Osteoblast (primary cell): Measurements from ENCODE around the gene MMP19. TPM values are rescaled to one million over a fixed set of nuclear protein-coding genes. Genes with fewer than 3 reads are reported as not detected.

Experiments used
- DNase-seq: peaks from one replicate; pipeline ENCODE4 v3.0.0; 2011; ENCODE audit warnings: low spot score, mixed read lengths; ENCODE audit not compliant: insufficient read length; ENCODE audit errors: missing footprints
- H2AFZ ChIP-seq: 2 replicates; pipeline ENCODE4 v1.6.0; 2011; ENCODE audit warnings: mild to moderate bottlenecking, low read length
- H3K27ac ChIP-seq: 2 replicates; pipeline ENCODE4 v1.5.1; 2011; ENCODE audit warnings: mild to moderate bottlenecking, low read depth, low read length, moderate library complexity
- H3K27me3 ChIP-seq: 2 replicates; pipeline ENCODE4 v1.6.0; 2012; ENCODE audit warnings: mild to moderate bottlenecking, control low read depth, inconsistent platforms, low read length, moderate library complexity; ENCODE audit not compliant: insufficient read depth
- H3K36me3 ChIP-seq: 2 replicates; pipeline ENCODE4 v1.5.1; 2011; ENCODE audit warnings: mild to moderate bottlenecking, low read length, control low read depth, moderate library complexity; ENCODE audit not compliant: insufficient read depth
- H3K4me1 ChIP-seq: 2 replicates; pipeline ENCODE4 v1.5.1; 2011; ENCODE audit warnings: mild to moderate bottlenecking, low read length, control low read depth, moderate library complexity; ENCODE audit not compliant: insufficient read depth
- H3K4me2 ChIP-seq: 2 replicates; pipeline ENCODE4 v1.6.0; 2011; ENCODE audit warnings: mild to moderate bottlenecking, low read length; ENCODE audit not compliant: insufficient read depth
- H3K4me3 ChIP-seq: fragments of 200-600 bp; sonication (generic); 3 replicates; pipeline ENCODE4 v1.5.1; 2012; ENCODE audit warnings: mild to moderate bottlenecking, low read length, inconsistent platforms; ENCODE audit not compliant: insufficient read depth
- H3K79me2 ChIP-seq: 2 replicates; pipeline ENCODE4 v1.6.0; 2012; ENCODE audit warnings: mild to moderate bottlenecking, low read length, control low read depth, inconsistent platforms; ENCODE audit not compliant: insufficient read depth
- H3K9me3 ChIP-seq: 2 replicates; pipeline ENCODE4 v1.5.1; 2011; ENCODE audit warnings: low read depth, low read length, control low read depth
- H4K20me1 ChIP-seq: 2 replicates; pipeline ENCODE4 v1.6.0; 2012; ENCODE audit warnings: mild to moderate bottlenecking, low read length, control low read depth; ENCODE audit not compliant: insufficient read depth
- CTCF ChIP-seq: IDR thresholded peaks from 2 replicates; pipeline ENCODE4 v1.5.1; 2011; ENCODE audit warnings: mild to moderate bottlenecking, low read depth, low read length, moderate library complexity; ENCODE audit errors: extremely low read depth
- total RNA-seq: library from RNA; depleted of rRNA; stranded (reverse); fragments of >200 nt; gene quantifications from 2 replicates; pipeline ENCODE4 v1.2.3, GENCODE V29; 2012

MMP19 gene
- total RNA-seq, 1 donor, result 13.0 TPM

GRCh38 chr12:55788546-55788945 is 54.2 kb downstream of the MMP19 start:
- Histone ChIP-seq H3K4me2 (no peak overlapping the region), H4K20me1 (peaks cover 3% of the 10 kb centered on the region), H3K27ac (no peak overlapping the region), H3K36me3 (peaks cover 69% of the 10 kb centered on the region), H3K9me3 (no peaks in the 10 kb centered on the region), H3K4me1 (no peaks in the 10 kb centered on the region), H3K27me3 (no peaks in the 10 kb centered on the region), H3K4me3 (no peak overlapping the region), H2AFZ (no peak overlapping the region), H3K79me2 (peaks cover 8% of the 10 kb centered on the region)
- no peak for DNase-seq
- TF ChIP-seq CTCF, result no peak

Other genes with a start within 250 kb of the MMP19 start
- gene OR10P1, start 206.0 kb downstream of the MMP19 start, total RNA-seq, result not detected in 2 replicates
- gene ITGA7, start 135.0 kb downstream of the MMP19 start, total RNA-seq, result 22.4 and 24.8 TPM in 2 replicates
- 46.0 and 59.4 TPM in 2 replicates for gene BLOC1S1, start 126.9 kb downstream of the MMP19 start, total RNA-seq
- gene RDH5, start 122.5 kb downstream of the MMP19 start, total RNA-seq, result 27.7 and 32.2 TPM in 2 replicates
- gene CD63, start 113.9 kb downstream of the MMP19 start, total RNA-seq, result 3,072 and 3,128 TPM in 2 replicates
- gene GDF11, start 99.8 kb downstream of the MMP19 start, total RNA-seq, result 4.1 and 4.3 TPM in 2 replicates
- 53.6 and 56.6 TPM in 2 replicates for gene SARNP, start 25.2 kb downstream of the MMP19 start, total RNA-seq
- 9.4 and 10.1 TPM in 2 replicates for gene ORMDL2, start 24.9 kb downstream of the MMP19 start, total RNA-seq
- gene DNAJC14, start 13.3 kb downstream of the MMP19 start, total RNA-seq, result 40.1 and 41.6 TPM in 2 replicates
- 25.0 and 31.5 TPM in 2 replicates for gene PYM1, start 85.0 kb upstream of the MMP19 start, total RNA-seq
- 32.6 and 36.5 TPM in 2 replicates for gene DGKA, start 88.2 kb upstream of the MMP19 start, total RNA-seq
- gene PMEL, start 123.1 kb upstream of the MMP19 start, total RNA-seq, result 0.59 and 0.72 TPM in 2 replicates
- 13.0 and 13.4 TPM in 2 replicates for gene CDK2, start 123.9 kb upstream of the MMP19 start, total RNA-seq
- gene RAB5B, start 131.1 kb upstream of the MMP19 start, total RNA-seq, result 82.9 and 87.5 TPM in 2 replicates
- gene SUOX, start 154.3 kb upstream of the MMP19 start, total RNA-seq, result 12.3 and 13.0 TPM in 2 replicates
- 1.2 and 2.5 TPM in 2 replicates for gene IKZF4, start 178.1 kb upstream of the MMP19 start, total RNA-seq
- 162 and 459 TPM in 2 replicates for gene RPS26, start 199.0 kb upstream of the MMP19 start, total RNA-seq
- 1.1 and 2.4 TPM in 2 replicates for gene ERBB3, start 237.2 kb upstream of the MMP19 start, total RNA-seq